NK-92 (cell line): ENCODE measurements around the gene EFCAB6.

Experiments
- DNase-seq: peaks from one replicate; lab custom pipeline; 2025; ENCODE audit not compliant: unreplicated experiment; lab: John Stamatoyannopoulos, UW

Gene EFCAB6

DNA sequence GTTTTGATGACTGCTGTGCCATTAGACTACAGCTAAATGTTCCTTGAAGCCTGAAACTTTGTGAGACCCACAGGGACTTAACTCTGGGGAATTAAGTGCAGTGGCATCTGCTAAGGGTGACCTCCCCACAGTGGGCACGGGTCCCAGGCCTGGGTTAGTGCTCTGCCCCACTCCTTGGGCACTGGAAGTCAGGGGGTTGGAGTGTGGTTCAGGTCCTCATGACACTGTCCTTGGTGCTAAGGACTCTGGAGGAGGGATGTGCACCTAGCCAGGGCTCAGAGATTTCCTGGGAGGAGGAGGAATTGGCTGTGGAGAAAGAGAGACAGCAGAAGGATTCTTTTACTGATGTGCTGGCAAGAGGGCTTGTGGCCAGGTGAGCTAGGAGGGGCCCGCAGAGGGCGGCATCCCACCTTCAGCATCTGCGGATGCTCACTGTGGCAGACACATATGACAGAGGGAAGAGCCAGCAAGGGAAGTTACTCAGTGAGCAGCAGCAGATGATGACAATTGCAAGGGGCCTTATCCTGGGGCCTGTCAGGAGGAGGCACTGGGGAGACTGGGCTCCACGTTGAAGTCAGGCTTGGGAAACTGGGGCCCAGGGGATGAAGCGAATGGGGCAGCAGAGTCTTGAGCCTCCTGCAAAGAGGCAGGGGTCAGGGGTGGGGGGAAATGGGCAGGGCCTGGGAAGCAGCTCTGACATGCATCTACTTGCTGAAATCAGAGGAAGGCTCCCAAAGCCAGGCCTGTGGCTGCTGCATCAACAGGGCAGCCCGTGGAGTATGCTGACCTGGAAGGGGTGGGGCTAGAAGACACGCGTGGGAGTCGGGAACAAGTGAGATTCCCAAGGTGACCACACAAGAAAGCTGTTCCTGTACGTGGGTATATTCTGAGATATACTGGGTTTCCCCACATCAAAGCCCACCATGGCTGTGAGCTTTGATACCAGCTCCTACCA, 256.3 kb downstream of the EFCAB6 start:
- no peak for DNase-seq

GRCh38 chr22:43554694-43555365, 257.3 kb downstream of the EFCAB6 start:
- DNase-seq = no peak

GRCh38 chr22:43554259-43554636, 257.9 kb downstream of the EFCAB6 start:
- no peak for DNase-seq

DNA sequence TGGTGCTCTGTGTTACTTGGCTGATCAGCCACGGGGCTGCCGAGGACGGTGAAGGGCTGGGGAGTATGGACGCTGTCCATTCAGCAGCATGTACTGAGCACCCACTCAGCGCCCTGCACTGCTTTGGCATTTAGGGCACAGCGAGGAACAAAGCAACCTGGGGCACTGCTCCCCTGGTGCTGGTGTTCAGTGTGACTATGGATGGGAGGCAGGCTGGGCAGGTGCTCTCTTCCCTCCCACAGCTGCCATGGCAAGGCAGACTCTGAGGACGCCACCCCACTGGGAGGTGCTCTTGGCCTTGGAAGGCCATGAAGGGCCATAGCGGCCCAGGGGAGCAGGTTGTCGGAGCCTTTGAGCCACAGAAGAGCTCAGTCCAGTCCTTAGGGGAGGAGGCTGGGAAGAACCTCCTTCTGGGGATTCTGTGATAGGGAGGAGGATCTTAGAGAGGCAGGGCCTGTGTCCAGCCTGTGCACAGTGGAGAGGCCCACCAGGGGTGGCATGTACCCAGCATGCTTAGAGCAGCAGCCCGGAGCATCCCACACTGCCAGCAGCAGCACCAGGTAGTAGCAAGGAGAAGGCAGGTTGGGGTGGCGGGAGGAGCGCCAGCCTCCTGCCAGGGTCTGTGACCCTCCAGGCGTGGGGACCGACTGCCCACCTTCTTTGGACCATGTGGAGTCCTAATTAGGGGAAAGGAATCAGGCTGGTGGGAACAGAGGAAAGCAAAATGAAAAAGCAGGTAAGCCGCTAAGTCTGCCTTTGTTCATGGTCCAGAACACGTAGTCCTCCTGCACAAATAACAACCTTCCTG, 258.4 kb downstream of the EFCAB6 start:
- no peak for DNase-seq

DNA sequence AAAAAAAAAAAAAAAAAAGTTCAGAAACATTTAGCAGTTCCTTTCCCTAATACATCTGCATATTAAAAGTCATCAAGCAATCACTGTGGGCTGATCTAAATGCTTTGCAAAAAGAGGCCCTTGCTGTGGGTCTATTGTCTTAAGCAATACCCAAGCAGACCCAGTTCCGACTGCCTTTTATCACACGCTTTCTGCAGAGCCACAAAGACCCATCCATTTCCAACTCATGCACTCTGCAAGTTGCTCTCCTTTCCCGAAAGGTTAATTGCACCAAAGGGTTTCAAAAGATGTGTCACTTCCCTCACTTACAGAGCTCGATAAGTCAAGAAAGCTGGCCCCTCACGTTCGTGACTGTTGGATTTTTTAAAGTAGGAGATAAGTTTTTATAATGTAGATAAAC, 261.4 kb downstream of the EFCAB6 start:
- DNase-seq = no peak

- no peak for DNase-seq
Observed at GRCh38 chr22:43550024-43550620, 262.0 kb downstream of the EFCAB6 start.

DNA sequence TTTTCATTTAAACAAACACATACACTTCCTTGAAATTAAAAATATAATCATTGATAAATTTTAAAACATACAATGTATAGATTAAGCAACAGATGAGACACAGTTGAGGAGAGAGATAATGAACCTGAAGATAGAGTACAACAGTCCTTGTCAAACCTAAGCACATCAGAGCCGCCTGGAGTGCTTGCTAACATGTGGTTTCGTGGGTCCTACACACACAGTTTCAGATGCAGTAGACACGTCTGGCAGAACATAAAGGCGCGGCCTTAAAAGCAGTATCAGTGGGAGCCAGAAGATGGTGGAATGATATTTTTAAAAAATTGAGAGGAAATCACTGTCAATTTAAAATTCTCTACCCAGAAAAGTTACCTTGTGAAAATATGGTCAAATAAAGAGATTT, 265.9 kb downstream of the EFCAB6 start:
- no peak for DNase-seq

GRCh38 chr22:43544289-43544673, 267.8 kb downstream of the EFCAB6 start:
- no peak for DNase-seq

GRCh38 chr22:43543522-43544288, 268.4 kb downstream of the EFCAB6 start:
- DNase-seq = no peak

GRCh38 chr22:43542681-43543521, 269.2 kb downstream of the EFCAB6 start:
- no peak for DNase-seq

- no peak for DNase-seq
Observed at GRCh38 chr22:43541462-43542407, 270.4 kb downstream of the EFCAB6 start.

GRCh38 chr22:43541022-43541421, 271.1 kb downstream of the EFCAB6 start:
- no peak for DNase-seq

- no peak for DNase-seq
Observed at GRCh38 chr22:43540529-43540923, 271.6 kb downstream of the EFCAB6 start.

- no peak for DNase-seq
Observed at GRCh38 chr22:43539572-43540528, 272.3 kb downstream of the EFCAB6 start.

GRCh38 chr22:43537019-43537585, 275.0 kb downstream of the EFCAB6 start:
- no peak for DNase-seq

GRCh38 chr22:43535741-43536140, 276.4 kb downstream of the EFCAB6 start:
- DNase-seq = no peak

DNA sequence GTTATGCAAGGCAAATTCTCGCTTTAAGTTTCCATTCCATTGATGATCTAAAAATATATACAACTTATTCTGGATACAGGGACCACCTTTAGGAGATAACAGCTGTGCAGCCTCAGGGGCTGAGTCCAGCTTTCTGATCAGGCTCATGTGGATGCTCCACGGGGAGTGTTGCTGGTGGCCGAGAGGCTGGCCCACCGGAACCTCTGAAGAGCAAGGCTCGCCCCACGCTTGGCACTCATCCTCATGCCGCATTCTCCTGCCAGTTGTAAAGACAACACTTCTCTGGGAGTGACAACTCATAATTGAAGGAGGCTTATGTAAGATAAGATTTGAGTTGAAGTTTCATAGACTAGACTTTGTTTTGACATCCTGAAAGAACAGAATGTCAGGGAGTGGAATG, 276.8 kb downstream of the EFCAB6 start:
- DNase-seq = no peak
